GM21526 (cell line): ENCODE results near the gene RGS12.

Experiments
- ATAC-seq: cut with Tn5 transposase; IDR thresholded peaks from one replicate; pipeline ENCODE4 v1.9.1; 2021; ENCODE audit warnings: moderate library complexity; ENCODE audit not compliant: unreplicated experiment, low FRiP score

Gene RGS12

DNA sequence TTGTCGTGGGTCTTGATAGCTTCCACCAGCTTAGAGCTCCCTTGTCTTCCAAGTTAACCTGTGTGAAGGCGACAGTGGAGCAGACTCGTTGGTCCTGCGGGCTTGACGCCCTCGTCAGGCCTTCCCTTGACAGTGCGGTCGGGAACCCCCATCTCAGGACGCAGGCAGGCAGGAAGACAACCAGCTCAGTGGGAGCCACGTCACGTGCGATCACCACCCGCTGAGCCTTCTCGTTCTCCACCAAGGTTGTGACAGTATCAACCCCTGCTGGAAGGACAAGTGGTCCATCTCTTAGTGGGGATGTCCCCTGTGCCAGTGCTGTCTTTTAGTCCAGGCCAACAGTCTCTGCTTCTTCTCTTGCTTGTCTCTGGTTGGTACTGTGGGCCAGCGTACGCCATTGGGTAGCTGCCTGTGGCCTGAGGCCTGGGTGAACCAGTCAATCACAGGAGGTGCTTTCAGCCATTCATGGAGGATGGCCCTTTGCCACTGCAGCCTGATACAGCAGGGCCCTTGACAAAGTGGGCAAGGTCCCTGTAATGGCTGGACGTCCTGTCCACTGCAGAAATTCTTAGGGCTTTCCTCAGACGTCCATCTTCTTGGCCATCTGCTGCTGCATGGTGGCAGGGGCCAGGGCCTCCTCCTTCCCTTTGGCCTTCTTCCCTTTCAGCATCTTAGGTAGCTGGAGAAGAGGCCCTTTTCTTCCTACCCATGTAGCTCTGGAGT lies 31.4 kb downstream of the RGS12 start:
- no peak for ATAC-seq

DNA sequence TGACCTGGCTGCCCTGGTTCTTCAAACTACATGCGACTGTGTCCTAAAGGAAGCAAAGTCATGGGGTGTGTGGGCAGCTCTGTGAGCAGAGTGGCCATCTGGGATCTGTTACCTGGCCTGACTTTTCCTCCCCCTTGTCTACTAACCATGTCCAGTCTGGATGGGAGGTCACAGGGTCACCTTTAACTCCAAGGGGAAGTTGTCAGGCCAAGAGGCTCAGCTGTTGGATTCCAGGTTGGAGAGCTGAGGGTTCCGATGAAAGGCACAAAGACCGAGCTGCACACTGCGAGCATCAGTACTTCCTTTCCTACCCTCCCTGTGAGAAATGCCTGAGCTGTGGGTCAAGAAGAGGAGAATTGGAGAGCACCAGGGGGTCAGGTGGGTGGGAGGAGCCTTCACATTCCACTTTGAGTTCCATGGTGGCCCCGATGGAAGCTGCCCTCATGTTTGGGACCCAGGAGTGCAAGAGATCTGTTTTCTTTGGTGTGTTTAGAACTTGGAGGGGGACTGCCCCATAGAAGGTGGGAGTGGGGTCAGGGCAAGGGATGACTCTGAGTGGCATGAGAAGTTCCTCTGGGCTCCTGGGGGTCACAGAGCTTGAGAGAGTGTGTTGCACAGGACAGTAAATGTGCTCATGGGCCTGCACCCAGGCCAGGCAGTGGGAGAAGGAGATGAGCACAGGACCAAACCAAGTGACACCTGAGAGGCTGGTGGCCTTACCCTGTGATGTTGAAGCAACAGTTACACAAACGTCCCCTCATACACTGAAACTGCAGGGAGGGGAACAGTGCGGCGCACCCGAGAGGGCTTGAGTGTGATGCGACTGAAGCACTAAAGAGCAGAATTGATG lies 36.2 kb downstream of the RGS12 start:
- ATAC-seq, result no peak

DNA sequence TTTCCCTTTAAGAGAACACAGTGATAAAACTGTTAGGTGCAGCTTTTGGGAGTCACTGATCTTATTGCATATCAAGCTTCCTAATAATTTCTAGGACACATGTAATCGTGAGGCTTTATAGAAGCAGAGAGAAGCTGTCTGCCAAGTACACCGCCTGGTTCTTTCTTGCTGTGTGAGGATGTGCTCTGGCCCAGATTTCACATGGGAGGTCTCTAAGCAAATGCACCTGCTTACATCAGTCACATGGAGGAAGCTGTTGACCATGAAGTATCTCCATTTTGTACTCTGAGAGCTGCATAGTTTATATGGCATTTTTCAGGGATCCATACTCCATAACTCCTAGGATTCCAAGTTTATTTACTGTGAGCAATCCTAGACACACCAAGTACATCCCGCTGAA lies 37.1 kb downstream of the RGS12 start:
- ATAC-seq, result no peak

DNA sequence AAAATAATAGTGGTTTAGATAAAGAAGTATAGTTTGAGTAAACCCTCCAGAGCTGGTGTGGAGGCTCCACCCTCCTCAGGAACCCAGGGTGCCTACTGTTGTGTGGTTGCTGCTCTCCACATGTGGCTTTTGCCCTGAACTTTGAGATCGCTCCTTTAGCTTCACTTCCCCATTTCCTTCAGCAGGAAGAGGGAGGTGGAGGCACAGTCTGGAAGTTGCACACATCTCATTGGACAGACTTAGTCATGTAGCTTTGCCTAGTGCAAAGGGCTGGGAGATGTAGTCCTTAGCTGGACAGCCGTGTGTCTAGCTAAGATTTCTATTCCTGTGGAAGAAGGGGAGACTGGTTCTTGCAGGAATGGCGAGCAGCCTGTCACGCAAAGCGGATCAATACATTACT lies 37.9 kb downstream of the RGS12 start:
- ATAC-seq, result no peak

DNA sequence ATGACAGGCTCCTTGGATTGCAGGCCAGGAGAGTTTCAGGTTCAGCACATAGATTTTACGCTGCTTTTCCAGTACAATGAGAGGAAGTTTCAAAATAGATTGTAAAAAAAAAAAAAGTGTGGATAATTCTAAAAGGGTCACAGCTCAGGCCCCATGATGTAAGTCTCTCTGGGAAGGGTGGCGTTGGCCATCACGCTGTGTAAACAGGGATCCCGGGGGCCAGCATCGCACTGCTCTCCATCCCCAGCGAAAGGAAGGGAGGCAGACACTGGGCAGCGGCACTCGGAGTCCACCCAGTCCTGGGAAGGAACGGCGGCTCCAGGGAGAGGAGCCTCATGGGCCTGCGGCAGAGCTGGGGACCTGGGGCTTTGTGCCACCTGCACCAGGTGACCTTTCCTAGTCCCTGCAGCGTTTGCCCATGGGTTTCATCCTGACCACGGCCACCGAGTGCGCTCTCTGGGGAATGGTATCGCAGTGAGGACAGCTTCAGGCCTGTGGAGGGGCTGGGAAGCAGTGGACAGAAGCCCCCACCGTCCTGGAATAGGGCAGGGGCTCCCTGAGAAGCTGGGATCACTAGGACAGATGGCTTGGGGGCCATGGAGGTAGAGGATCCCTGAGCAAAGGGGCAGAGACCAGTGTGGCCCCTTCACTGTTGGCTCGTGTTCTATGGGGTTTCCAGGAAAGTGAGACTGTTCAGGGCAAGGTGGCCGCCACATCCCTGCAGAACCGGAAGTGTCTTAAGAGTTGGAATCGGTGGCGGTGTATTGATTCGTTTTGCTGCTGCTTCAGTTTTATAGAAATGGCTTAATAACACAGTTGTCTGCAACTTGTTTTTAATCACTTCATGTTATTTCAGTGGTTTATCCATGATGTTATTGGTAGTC lies 38.9 kb downstream of the RGS12 start:
- no peak for ATAC-seq

DNA sequence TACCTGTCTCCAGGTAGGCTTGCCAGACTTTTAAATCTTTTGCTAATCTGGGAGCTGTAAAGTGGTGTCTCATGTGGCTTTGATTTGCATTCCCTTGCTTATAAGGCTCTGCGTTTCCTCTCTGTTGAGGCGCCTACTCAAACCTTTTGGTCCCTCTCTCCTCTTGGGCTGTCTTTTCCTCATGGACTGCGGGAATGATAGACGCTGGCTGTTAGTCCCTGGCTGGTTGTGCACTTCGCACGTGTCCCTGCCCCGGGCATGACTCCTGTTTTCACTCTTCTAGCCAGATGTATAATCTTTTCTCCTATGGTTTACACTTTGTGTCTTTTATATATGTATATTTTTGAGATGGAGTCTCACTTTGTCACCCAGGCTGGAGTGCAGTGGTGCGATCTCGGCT lies 39.7 kb downstream of the RGS12 start:
- ATAC-seq, result no peak

DNA sequence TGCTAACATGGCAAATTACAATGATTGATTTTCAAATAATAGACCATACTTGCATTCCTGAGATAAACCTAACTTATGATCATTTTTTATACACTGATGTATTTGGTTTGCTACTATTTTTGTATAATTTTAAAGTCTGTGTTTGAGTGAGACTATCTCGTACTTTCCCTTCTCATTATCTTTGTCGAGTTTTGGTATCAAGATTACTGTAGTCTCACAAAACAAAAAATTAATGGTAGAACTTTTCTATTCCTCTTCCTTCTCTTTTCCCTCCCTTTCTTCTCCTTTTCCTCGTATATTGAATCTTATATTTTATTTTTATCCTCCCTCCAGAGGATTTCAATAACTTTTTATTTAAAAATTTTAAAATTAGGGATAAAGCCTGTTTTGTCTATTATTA lies 41.5 kb downstream of the RGS12 start:
- no peak for ATAC-seq

DNA sequence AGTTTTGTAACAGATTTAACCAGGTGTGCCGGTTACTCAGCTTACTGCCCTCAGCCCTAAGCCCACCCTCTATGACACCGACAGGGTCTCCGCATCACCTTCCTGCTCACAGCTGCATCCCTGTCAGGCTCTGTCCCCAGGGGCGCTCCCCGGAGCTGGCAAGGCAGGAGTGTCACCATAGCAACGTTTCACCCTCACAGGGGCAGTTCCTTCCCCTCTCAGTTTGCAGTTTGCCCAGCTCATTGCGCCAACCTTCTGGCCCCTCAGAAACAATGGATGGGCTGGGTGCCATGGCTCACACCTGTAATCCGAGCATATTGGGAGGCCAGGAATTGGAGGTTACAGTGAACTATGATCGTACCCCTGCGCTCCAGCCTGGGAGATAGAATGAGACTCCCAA lies 42.6 kb downstream of the RGS12 start:
- no peak for ATAC-seq

DNA sequence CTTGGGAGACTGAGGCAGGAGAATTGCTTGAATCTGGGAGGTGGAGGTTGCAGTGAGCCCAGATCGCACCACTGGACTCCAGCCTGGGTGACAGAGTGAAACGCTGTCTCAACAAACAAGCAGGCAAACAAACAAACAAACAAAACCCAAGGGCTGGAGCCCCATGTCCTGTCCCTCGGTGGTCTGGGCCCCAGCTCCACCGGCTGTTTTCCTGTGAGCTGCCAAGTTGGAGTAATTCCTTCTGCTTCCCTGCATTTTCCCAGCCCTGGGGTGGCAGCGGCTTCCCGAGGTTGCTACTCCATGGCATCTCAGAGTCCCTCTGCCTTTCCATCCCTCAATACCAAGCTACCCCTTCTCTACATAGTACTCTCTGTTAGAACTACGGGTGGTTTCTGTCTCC lies 43.2 kb downstream of the RGS12 start:
- ATAC-seq, result no peak

DNA sequence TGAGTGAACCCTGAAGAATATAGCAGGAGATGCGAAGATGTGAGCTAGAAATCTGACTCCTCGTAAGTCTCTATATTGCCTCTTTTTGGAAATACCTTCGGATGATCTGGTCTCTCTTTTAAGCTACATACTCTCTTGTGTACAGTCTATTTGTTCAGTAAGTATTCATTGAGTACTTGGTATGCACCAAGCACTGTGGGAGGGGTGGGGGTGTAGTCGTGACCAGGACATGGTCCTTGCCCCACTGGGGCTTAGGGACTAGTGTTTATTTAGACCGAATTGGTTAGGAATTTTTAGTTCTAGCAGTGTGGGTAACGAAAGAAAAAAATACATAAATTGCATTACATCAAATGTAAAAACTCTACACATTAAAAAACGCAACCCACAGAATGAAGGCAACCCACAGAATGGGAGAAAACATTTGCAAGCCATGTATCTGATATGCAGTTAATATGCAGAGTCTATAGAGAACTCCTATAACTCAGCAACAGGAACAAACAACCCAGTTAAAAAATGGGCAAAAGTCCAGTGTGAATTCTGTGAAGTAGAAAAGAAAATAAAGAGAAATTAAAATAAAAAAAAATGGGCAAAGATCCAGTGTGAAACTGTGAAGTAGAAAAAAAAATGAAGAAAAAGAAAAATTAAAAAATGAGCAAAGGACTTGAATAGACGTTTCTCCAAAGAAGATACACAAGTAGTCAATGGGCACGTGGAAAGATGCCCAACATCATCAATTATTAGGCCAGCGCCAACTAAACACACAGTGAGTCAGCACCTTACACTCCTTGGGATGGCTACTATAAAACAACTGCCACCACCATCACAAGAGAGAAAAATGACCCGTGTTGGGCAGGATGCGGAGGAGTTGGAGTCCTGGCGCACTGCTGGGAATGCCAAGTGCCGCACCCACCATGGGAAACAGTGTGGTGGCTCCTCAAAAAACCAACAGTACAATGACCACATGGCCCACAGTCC lies 43.8 kb downstream of the RGS12 start:
- ATAC-seq, result no peak

DNA sequence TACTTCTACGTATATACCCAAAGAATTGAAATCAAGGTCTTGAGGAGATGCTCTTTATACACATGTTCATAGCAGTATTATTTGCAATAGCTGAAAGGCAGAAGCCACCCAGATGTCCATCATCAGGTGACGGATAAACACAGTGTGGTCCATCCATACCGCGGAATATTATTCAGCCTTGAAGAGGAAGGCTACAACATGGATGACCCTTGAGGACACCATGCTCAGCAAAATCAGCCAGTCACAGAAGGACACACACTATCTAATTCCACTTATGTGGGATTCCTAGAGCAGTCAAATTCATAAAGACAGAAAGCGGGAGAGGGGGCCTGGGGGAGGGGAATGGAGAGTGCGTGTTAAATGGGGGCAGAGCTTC lies 44.5 kb downstream of the RGS12 start:
- ATAC-seq, result no peak

DNA sequence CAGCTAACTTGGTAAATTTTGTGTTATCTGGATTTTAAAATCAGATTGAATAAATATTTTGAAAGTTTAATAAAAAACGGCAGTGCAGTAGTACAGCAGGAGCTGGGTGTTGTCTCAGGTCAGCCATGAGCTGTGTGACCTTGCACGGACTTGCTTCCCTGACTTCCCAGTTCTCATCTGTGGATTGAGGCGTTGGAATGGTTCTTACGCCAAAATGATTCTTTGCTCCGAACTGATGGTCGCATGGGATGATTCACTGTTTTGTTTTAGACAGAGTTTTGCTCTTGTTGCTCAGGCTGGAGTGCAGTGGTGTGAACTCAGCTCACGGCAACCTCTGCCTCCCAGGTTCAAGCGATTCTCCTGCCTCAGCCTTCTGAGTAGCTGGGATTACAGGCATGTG lies 45.0 kb downstream of the RGS12 start:
- no peak for ATAC-seq

DNA sequence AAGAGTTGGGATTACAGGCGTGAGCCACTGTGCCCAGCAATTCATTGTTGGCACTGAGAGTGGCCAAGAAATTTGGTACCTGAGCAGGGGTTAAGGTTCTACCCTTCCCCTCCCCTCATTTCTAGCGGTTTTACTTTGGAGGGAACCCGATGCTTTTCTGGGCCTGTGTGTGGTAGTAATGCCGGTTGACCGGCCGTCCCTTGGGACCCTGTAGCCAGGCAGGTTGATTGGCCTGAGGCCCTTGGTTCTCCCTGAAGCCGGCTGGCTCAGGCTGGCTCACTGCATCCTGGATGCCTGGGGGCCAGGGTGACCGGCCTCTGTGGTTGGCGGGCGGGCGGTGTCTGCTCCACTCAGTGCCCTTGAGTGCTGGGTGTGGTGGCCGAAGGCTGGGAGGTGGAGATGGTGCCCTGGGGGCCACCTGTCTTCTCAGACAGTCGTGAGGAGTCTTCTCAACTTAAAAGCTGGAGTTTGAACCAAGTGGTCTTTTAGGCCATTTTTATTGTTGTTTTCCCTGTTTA lies 45.6 kb downstream of the RGS12 start:
- ATAC-seq, result no peak

DNA sequence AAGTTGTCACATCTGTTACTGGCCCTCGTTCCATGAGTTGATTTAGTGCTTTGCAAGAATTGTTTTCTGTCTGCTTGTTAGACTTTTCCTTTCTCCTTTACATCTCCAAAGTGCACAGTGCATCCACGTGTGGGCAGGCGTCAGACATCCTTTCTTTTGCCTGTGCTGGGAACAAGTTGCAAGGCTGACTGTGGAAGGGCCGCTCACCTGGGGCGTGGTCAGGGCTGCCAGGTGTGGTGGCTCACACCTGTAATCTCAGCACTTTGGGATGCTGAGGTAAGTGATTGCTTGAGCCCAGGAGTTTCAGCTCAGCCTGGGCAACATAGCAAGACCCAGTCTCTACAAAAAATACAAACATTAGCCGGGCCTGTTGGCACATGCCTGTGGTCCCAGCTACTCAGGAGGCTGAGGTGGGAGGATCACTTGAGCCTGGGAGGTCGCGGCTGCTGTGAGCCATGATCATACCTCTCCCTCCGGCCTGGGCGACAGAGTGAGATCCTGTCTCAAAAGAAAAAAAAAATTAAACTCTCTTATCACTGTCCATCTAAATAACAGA lies 46.2 kb downstream of the RGS12 start:
- no peak for ATAC-seq

DNA sequence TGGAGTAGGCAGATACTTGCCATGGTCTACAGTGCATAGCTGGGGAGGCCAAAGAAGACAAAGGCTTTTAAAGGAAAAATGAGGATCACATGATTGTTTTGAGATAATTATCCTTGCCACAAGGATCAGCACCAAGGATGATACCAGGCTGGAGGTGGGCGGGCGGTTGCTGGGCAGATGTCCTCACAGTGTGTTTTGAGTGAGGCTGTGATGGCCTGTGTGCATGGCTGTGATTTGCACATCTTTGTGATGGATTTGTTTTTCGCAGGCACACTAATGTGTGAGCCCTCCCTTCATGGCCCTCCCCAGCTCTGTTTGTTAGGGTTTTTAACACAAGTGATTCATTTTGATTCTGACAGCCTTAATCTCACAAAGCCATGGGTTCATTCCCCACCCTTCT lies 46.8 kb downstream of the RGS12 start:
- no peak for ATAC-seq

DNA sequence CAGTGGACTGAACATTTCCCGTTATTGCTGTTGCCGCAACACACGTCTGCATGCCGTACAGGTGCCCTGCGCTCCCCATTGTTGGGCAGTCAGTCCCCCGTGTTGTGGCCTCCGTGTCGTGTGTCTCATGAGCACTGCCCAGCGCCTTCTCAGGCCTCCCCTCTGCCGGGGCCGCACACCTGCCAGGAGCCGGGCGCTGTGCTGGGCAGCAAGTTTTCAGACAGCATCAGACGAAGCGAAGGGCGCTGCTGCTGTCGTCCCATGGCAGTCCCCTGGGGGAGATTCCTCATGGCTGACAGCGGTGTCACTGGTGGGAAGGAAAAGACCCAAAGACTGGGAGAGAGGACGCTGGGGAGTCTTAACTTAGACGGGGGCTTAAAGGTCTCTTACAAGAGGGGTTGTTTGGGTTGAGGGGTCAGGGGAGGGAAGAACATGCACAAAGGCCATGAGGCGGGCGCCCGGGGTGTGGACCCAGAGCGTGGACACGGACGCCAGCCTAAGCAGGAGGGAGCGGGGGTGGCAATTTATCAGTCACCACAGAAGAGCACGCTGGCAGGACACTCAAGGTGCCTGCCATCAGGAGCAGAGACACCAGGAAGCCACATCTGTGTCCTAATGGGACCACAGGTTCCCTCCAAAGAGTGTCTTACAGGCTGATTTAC lies 47.3 kb downstream of the RGS12 start:
- no peak for ATAC-seq

DNA sequence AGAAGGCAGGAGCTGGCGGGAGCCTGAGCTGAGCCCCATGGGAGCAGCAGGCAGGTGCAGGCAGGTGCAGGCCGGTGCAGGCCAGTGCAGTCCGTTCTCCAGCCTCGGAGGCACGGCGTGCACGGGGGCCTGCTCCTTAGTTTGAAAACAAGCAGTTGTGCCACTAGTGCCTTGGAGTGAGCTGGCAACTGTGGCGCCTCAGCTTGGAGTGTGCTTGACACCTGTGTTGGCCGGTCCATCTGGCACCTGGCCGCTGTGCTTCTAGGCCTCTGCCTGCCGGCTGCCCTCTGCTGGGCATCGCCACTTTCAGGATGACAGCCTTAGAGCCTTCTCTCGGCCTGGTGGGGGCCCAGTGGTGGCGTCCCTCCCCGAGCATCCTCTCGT lies 47.9 kb downstream of the RGS12 start:
- no peak for ATAC-seq

DNA sequence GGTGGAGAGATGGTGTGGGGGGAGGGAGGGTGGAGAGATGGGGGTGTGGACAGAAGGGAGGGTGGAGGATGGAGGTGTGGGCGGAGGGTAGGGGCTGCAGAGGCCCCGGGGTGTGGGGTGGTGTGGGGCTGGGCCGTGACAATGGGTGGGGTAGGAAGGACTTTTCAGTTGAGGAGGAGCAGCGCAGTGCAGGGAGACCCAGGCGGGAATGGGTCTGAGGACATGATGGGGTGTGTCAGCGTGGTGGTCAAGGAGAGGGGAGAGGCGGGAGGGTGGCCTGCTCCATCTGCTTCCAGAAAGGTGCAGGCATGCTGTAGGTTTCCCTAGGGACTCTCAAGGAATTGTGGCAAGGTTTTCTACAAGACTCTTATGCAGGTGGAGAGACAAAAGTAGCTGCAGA lies 48.9 kb downstream of the RGS12 start:
- ATAC-seq, result no peak
